Activated CD8-positive, alpha-beta memory T cell treated with anti-CD3 and anti-CD28 coated beads for 4 hours (primary cell): ENCODE results near the gene ZNF792.
"Not testable (repeated sequence)": the region's sequence is repeated elsewhere in the genome, so short reads cannot be mapped to it uniquely, and the experiment has no call there.

Experiments
- DNase-seq, 2 donors: peaks; one replicate each; pipeline ENCODE4 v3.0.0-alpha.2; 2020; ENCODE audit warnings: low read depth in 2 of 2

Gene ZNF792

DNA sequence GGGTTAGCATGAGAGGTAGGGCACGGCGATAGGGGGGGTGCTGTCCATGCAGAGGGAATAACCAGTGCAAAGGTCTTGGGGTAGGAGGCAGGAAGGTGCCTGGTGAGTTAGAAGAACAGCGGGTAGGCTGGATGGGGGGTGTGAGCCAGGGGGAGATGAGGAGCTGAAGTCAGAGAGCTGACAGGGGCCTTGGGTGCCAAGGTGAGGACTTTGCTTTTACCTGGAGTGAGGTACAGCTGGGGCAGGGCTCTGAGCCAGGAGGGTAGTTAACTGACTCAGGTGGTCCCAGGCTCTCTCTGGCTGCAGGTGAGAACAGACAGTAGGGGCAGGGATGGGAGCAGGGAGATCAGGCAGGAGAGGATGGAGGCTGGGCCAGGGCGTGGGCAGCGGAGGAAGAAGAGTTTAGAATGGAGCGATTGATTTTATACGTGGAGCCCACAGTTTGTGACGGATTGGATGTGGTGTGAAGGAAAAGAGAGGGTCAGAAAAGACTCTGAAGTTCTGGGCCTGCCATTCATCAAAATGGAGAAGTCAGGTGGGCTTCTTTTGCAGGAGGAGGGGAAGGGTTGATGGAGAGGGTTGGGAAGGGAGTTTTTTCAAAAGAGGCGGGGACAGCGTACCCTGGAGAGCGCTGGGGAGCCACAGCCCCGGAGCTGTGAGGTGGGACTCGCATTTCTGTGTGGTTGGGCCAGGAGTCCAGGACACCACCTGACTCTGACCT lies 34.9 kb upstream of the ZNF792 start:
- DNase-seq: no peak

GRCh38 chr19:34998224-34998623 lies 34.2 kb upstream of the ZNF792 start:
- DNase-seq: not testable (repeated sequence)

DNA sequence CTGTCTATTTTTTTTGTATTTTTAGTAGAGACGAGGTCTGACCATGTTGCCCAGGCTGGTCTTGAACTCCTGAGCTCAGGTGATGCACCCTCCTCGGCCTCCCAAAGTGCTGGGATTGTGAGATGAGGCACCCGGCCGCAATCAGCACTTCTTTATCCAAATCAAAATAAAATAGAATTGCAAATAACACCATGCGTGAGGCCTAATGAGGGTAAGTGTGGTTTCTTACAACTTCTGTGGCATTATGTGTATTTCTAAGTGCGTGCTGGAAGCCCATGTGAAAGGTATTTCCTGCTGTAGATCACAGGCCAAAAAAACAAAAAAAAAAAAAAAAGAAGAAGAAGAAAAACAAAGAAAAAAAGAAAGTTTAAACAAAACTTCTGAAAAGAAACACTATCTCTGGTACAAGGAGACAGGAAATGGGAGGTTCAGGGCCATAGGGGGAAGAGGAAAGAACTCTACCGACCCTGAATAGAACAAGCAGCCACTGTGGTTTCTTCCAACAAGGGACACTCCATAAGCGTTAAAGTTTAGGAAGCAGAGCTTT lies 33.1 kb upstream of the ZNF792 start:
- no peak for DNase-seq

GRCh38 chr19:34995551-34995950 lies 31.5 kb upstream of the ZNF792 start:
- DNase-seq: no peak

GRCh38 chr19:34994643-34995541 lies 30.9 kb upstream of the ZNF792 start:
- DNase-seq: no peak

DNA sequence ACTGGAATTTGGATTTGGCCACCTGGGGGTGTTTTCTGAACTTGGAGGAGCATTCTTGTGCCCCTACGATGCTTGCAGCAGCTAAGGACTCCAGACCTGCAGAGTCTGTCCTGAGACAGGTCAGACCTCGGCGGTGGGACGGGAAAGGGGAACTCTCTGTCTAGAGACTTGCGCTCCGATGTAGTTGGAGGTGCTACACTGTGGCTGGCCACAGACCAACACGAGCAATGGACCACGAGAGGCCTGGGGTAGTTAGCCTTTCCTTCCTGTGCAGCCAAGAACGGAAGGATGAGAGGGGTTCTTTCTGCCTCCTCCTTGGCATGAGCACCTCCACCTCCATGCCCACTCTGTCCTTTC lies 30.2 kb upstream of the ZNF792 start:
- DNase-seq: no peak

GRCh38 chr19:34992582-34992981 lies 28.6 kb upstream of the ZNF792 start:
- DNase-seq: not testable (repeated sequence)

- no peak for DNase-seq
Measured at GRCh38 chr19:34991542-34992333, 27.7 kb upstream of the ZNF792 start.

DNA sequence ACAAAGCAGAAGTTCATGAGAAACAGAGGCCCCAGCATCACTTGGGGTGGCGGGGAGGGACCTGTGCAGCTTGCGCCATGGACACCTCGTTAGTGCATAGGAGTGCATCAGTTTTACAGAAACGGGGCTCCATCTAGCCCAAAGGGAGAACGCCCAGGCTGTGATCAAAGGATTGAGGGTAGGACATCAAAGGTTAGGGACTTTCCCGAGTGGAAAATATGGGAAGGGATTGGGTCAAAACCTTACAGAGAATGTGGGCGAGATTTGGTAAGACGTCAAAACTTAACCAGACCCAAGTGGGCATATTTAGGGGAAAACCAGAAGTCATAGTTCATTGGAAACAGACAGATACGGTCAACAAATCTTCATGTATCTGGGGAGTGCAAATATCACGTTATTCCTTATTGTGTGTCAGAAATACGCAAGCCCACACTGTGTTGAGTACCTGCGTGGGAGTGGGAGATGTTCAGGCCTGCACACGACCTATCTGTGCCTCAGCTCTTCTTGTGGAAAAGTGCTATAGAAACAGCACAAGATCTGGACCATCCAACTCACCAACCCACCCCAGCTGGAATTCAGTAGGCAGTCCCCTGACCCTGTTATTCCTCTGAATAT lies 26.7 kb upstream of the ZNF792 start:
- DNase-seq: no peak

DNA sequence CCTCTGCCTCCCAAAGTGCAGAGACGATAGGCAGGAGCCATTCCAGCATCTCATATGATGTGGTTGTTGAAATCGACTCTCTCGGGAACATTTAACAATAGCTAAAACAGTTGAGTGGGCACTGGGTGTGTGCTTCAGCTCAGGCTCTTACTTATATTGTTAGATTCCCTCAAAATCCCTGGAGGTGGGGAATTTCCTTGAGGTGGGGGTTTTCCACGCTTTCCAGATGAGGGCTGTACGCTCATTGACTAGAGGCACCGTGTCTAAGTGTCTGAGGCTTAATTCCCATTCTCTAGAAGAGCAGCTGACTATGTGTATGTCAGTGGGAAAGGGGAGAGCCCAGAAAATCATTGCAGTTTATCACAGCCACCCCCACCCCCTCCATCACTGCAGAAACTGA lies 25.3 kb upstream of the ZNF792 start:
- DNase-seq: no peak

- no peak for DNase-seq
Measured at GRCh38 chr19:34988119-34988518, 24.1 kb upstream of the ZNF792 start.

GRCh38 chr19:34985249-34986022 lies 21.4 kb upstream of the ZNF792 start:
- no peak for DNase-seq

- no peak for DNase-seq
Measured at GRCh38 chr19:34984287-34984686, 20.3 kb upstream of the ZNF792 start.

- DNase-seq: no peak
Measured at GRCh38 chr19:34983786-34984185, 19.8 kb upstream of the ZNF792 start.

GRCh38 chr19:34982275-34982674 lies 18.2 kb upstream of the ZNF792 start:
- DNase-seq: no peak

- no peak for DNase-seq
Measured at GRCh38 chr19:34979819-34980640, 16.0 kb upstream of the ZNF792 start.

GRCh38 chr19:34976611-34977010 lies 12.6 kb upstream of the ZNF792 start:
- no peak for DNase-seq

DNA sequence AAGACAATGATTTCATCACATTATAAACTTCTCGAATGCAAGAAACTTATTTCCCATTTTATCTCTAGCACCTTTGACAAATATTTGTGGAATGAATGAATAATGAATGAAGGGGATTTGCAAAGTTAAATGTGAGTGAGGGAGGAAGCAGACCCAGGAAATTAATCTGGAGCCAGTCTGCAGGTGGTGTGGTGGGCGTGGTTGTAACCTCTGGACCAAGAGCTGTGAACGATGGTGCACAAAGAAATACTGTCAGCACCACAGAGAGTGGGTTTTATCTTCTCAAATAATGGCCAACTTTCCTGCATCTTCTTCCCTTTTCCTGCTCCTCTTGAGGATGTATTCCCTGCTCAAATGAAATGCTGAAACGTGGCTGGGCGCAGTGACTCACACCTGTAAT lies 11.0 kb upstream of the ZNF792 start:
- no peak for DNase-seq

DNA sequence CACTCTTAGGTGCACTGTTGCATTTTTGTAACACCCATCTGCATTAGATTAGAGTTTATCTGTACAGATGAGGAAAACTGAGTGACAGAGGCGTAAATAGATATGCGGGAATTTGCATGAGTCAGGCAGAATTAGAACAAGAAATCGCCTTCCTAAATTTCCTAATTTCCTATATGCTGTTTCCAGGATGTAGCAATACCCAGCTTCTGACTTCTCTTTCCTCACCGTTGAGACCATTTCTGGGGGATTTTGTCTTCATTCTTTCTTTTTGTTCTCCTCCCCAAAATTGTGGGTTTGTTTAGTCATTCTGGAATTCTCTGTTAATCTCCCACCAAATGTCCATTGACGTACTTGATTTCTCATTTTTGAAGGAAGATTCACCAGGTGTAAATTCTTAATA lies 10.6 kb upstream of the ZNF792 start:
- DNase-seq: no peak

GRCh38 chr19:34972163-34972705 lies 8.2 kb upstream of the ZNF792 start:
- no peak for DNase-seq
